ENCODE measurements around the gene MESP1.

The MESP1 gene

GRCh38 chr15:89749526-89749925, 1.5 kb downstream of the MESP1 start:
- no peaks in the 10 kb centered on the region for H3K9me3 ChIP-seq (replicated peaks; ENCODE audit: insufficient read depth, low read length)
- peak overlapping the region; percentile 99 for H3K4me2 ChIP-seq (ENCODE audit: low read depth, low read length)
- peak overlapping the region; percentile 76 for H3K4me3 ChIP-seq (ENCODE audit: low read length)
- H3K27me3 ChIP-seq (replicated peaks; ENCODE audit: insufficient read depth, low read length): no peaks in the 10 kb centered on the region
- TF ChIP-seq EZH2 (optimal IDR thresholded peaks at IDR 0.05; ENCODE audit: low read depth, low read length): no peak
- TF ChIP-seq CTCF (IDR thresholded peaks at IDR 0.05; ENCODE audit: low read length): no peak
- TF ChIP-seq EZH2phosphoT487 (IDR thresholded peaks at IDR 0.05; ENCODE audit: low read length): no peak
- peaks cover 12% of the 10 kb centered on the region for H3K4me1 ChIP-seq (ENCODE audit: low read length)
- H3K27ac ChIP-seq (ENCODE audit: low read length): no peak overlapping the region
- H3F3A ChIP-seq (ENCODE audit: insufficient read depth, low read length): no peaks in the 10 kb centered on the region
- peak overlapping the region; percentile 92 for H2AFZ ChIP-seq (ENCODE audit: low read length)
- no peaks in the 10 kb centered on the region for H4K20me1 ChIP-seq (ENCODE audit: insufficient read depth, low read length)
- no peak for DNase-seq
- no peaks in the 10 kb centered on the region for H3K36me3 ChIP-seq (replicated peaks; ENCODE audit: insufficient read depth, low read length)
- H3K9me2 ChIP-seq (replicated peaks; ENCODE audit: insufficient read depth, low read length): no peaks in the 10 kb centered on the region
- peaks cover 4% of the 10 kb centered on the region for H3K79me2 ChIP-seq (ENCODE audit: low read length)
- H3K9ac ChIP-seq (ENCODE audit: low read length): peak overlapping the region; percentile 80; the same call in 1 of the 2 replicates

GRCh38 chr15:89749054-89749453, 2.0 kb downstream of the MESP1 start:
- Histone ChIP-seq H3K4me3 (ENCODE audit: low read length) (no peak overlapping the region), H3K4me1 (ENCODE audit: low read length) (peaks cover 12% of the 10 kb centered on the region), H3K27me3 (replicated peaks; ENCODE audit: insufficient read depth, low read length) (no peaks in the 10 kb centered on the region), H3K4me2 (ENCODE audit: low read depth, low read length) (no peak overlapping the region), H4K20me1 (ENCODE audit: insufficient read depth, low read length) (no peaks in the 10 kb centered on the region), H2AFZ (ENCODE audit: low read length) (no peak overlapping the region), H3K36me3 (replicated peaks; ENCODE audit: insufficient read depth, low read length) (no peaks in the 10 kb centered on the region), H3F3A (ENCODE audit: insufficient read depth, low read length) (no peaks in the 10 kb centered on the region), H3K9ac (ENCODE audit: low read length) (no peak overlapping the region), H3K79me2 (ENCODE audit: low read length) (peaks cover 4% of the 10 kb centered on the region), H3K9me2 (replicated peaks; ENCODE audit: insufficient read depth, low read length) (no peaks in the 10 kb centered on the region), H3K9me3 (replicated peaks; ENCODE audit: insufficient read depth, low read length) (no peaks in the 10 kb centered on the region), H3K27ac (ENCODE audit: low read length) (no peak overlapping the region)
- TF ChIP-seq EZH2phosphoT487 (IDR thresholded peaks at IDR 0.05; ENCODE audit: low read length): no peak
- no peak for TF ChIP-seq EZH2 (optimal IDR thresholded peaks at IDR 0.05; ENCODE audit: low read depth, low read length)
- TF ChIP-seq CTCF (IDR thresholded peaks at IDR 0.05; ENCODE audit: low read length): no peak
- DNase-seq: no peak

- Histone ChIP-seq H3K4me1 (ENCODE audit: low read length) (peaks cover 12% of the 10 kb centered on the region), H3K79me2 (ENCODE audit: low read length) (peaks cover 4% of the 10 kb centered on the region), H3F3A (ENCODE audit: insufficient read depth, low read length) (no peaks in the 10 kb centered on the region), H2AFZ (ENCODE audit: low read length) (no peak overlapping the region), H3K9me2 (replicated peaks; ENCODE audit: insufficient read depth, low read length) (no peaks in the 10 kb centered on the region), H3K4me2 (ENCODE audit: low read depth, low read length) (no peak overlapping the region), H3K4me3 (ENCODE audit: low read length) (no peak overlapping the region), H4K20me1 (ENCODE audit: insufficient read depth, low read length) (no peaks in the 10 kb centered on the region), H3K9ac (ENCODE audit: low read length) (no peak overlapping the region), H3K27me3 (replicated peaks; ENCODE audit: insufficient read depth, low read length) (no peaks in the 10 kb centered on the region), H3K36me3 (replicated peaks; ENCODE audit: insufficient read depth, low read length) (no peaks in the 10 kb centered on the region), H3K27ac (ENCODE audit: low read length) (no peak overlapping the region), H3K9me3 (replicated peaks; ENCODE audit: insufficient read depth, low read length) (no peaks in the 10 kb centered on the region)
- no peak for DNase-seq
- TF ChIP-seq EZH2 (optimal IDR thresholded peaks at IDR 0.05; ENCODE audit: low read depth, low read length) (no peak), CTCF (IDR thresholded peaks at IDR 0.05; ENCODE audit: low read length) (no peak), EZH2phosphoT487 (IDR thresholded peaks at IDR 0.05; ENCODE audit: low read length) (no peak)
These were observed 3.1 kb downstream of the MESP1 start for GRCh38 chr15:89747708-89748682.
